Sigmoid colon (tissue), 3 donors: ENCODE data around the gene ADD3.

Experiments
- CTCF ChIP-seq, 4 experiments: fragments of 450-650 bp in 3 of 4; fragments of 200-600 bp in 1 of 4; IDR thresholded peaks; one replicate each; pipeline ENCODE4 v1.5.1; 2016 to 2019; ENCODE audit warnings: antibody characterized with exemption in 4 of 4, mild to moderate bottlenecking in 3 of 4, moderate library complexity in 2 of 4
- POLR2A ChIP-seq, 2 donors: fragments of 450-650 bp; IDR thresholded peaks; one replicate each; pipeline ENCODE4 v1.6.1; 2016; ENCODE audit warnings: antibody characterized with exemption in 2 of 2, mild to moderate bottlenecking in 2 of 2, moderate library complexity in 2 of 2

DNA sequence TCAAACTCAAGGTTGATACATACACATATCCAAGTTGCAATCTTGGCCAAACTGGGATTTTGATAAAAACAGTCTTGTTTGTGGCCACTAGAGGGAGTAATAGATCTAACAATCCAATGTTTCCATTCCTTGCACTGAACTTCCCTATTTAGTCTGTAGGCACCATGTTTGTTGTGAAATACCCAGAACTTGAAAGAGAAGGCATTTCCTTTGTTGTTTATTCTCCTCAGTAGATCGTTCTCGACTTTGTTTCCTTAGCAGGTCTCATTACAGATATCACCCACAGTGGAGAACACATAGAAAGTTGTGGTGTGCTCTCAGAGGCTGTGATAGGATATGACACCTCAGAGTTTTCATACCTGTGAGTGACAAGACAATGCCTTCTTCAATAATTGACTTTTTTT, 129.4 kb downstream of the ADD3 start:
- TF ChIP-seq CTCF (IDR thresholded peaks at IDR 0.05) (peak; percentile 71 to 97 (median 89)), POLR2A (IDR thresholded peaks at IDR 0.05) (no peak)
